ENCODE results near the gene PLEKHH1.

DNA sequence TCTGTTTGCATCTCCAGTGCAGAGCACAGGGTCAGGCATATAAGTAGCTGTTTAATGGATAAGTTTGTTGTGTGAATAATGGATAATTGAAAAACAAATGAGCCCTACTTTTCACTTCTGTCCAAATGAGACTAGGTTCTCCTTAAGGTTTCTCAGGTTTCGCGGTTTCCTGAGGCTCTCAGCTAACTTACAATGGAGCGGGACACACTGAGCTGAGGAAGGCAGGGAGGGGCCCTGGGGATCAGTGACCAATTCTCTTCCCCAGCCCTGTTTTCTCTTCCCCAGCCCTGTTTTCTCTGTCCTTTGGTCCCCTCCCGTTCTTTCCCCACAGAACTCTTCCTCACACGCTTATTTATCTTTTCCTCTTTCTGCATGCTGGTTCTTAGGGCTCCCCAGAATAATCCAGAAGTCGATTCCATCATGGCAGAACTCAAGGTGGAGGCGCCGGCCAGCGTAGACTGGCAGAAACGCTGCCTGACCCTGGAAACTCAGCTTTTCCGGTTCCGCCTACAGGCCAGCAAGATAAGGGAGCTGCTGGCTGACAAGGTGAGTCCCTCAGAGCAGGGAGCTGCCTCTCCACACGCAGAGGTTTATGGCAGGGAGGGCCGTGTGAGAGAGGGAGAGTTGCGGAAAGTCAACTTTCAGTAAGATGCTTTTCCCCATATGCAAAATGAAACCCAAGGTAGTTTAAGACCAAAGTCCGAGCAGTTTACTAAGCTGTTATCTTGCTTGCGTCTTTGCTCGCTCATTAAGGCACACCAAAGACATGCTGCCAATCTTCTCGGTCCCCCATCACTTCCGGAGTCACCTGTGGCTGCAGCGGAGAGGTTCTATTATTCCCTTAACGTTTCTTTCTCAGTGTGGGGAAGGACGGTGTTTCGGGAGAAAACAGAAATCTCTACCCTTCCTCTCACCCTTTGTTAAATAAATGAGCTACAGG, 8.6 kb downstream of the PLEKHH1 start:
- TF ChIP-seq CTCF (IDR thresholded peaks at IDR 0.05; ENCODE audit: low read depth, low read length, missing input control) (no peak), YY1 (IDR thresholded peaks at IDR 0.05) (no peak), ATF3 (IDR thresholded peaks at IDR 0.05) (no peak), FOXA1 (IDR thresholded peaks at IDR 0.05) (no peak), TAF1 (conservative IDR thresholded peaks at IDR 0.05) (no peak), HNF4G (IDR thresholded peaks at IDR 0.05) (no peak), JUND (IDR thresholded peaks at IDR 0.05) (no peak), REST (IDR thresholded peaks at IDR 0.05) (no peak), GABPA (IDR thresholded peaks at IDR 0.05 in 1 of 2, conservative IDR thresholded peaks at IDR 0.05 in 1 of 2) (no peak), RAD21 (IDR thresholded peaks at IDR 0.05) (no peak)
- TF ChIP-seq, protein P1, sequence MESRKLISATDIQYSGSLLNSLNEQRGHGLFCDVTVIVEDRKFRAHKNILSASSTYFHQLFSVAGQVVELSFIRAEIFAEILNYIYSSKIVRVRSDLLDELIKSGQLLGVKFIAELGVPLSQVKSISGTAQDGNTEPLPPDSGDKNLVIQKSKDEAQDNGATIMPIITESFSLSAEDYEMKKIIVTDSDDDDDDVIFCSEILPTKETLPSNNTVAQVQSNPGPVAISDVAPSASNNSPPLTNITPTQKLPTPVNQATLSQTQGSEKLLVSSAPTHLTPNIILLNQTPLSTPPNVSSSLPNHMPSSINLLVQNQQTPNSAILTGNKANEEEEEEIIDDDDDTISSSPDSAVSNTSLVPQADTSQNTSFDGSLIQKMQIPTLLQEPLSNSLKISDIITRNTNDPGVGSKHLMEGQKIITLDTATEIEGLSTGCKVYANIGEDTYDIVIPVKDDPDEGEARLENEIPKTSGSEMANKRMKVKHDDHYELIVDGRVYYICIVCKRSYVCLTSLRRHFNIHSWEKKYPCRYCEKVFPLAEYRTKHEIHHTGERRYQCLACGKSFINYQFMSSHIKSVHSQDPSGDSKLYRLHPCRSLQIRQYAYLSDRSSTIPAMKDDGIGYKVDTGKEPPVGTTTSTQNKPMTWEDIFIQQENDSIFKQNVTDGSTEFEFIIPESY (IDR thresholded peaks at IDR 0.05): no peak

All from liver (tissue), 3 donors.